ENCODE measurements around the gene ADARB2.

DNA sequence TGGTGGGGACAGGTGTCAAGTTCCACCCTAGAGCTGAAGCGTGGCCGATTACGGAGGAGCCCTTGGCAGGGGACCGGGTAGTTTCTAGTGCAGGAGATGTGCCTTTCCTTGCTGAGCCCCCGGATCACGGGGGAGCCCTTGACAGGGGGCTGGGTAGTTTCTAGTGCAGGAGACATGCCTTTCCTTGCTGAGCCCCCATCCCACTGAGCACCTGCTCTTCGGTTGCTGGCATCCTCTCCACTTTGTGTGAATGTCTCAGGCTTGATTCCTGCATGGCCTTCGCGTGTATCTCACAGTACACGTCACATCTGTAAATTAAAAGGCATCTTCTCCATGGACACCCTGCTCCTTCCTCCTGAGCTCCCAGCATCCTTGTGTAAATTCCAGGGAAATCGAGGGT is 263.5 kb downstream of the ADARB2 start:
- TF ChIP-seq MAX (IDR thresholded peaks at IDR 0.05; ENCODE audit: low read depth, low read length) (no peak), ZNF274 (IDR thresholded peaks at IDR 0.05; ENCODE audit: insufficient read depth, insufficient read length) (no peak), ATF2 (IDR thresholded peaks at IDR 0.05; ENCODE audit: low read length) (no peak)
- TF ChIP-seq, protein P1, sequence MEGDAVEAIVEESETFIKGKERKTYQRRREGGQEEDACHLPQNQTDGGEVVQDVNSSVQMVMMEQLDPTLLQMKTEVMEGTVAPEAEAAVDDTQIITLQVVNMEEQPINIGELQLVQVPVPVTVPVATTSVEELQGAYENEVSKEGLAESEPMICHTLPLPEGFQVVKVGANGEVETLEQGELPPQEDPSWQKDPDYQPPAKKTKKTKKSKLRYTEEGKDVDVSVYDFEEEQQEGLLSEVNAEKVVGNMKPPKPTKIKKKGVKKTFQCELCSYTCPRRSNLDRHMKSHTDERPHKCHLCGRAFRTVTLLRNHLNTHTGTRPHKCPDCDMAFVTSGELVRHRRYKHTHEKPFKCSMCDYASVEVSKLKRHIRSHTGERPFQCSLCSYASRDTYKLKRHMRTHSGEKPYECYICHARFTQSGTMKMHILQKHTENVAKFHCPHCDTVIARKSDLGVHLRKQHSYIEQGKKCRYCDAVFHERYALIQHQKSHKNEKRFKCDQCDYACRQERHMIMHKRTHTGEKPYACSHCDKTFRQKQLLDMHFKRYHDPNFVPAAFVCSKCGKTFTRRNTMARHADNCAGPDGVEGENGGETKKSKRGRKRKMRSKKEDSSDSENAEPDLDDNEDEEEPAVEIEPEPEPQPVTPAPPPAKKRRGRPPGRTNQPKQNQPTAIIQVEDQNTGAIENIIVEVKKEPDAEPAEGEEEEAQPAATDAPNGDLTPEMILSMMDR (IDR thresholded peaks at IDR 0.05 in 2 of 3, conservative IDR thresholded peaks at IDR 0.05 in 1 of 3; ENCODE audit: control insufficient read depth in 2 of 3, extremely low read depth in 1 of 3, insufficient read depth in 1 of 3, low read depth in 3 of 3, low read length in 3 of 3) = no peak

All from GM12878 (cell line).